ENCODE data around the gene PRR29. TPM values are rescaled to one million over a fixed set of nuclear protein-coding genes. Genes with fewer than 3 reads are reported as not detected.

Gene PRR29
- total RNA-seq, 3 donors from 2014 or later (not counting 1 experiment from before 2014, with no cell fraction given) = 0.92 to 1.6 (median 1.6) TPM

DNA sequence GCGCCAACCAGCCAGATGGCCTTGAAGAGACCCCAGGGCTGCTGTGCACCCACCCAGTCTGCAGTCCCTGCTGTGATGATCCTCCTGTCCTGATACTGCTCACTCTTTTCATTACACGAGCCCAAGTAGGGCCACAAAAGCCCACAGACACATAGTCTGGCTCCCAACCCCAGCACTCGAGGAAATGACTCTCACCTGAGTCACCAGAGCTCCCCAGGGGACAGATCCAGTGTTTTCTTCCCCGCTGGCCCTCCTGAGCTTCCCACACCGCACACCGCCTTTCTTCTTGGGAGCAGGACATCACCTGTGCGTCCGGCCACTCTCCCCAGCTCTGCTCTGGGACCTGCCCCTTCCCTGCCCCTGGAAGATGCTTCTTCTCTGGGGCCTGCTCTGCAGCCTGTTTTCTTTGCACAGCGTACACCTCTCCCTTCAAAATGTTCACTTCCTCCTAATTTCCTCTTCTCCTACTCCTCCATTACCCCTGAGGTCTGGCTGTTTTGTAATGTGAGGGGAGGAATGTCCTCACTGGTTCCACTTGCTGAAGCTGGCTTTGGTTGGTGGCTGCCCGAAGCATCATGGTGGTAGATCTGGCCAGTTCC lies 23.5 kb upstream of the PRR29 start:
- no peaks in the 10 kb centered on the region for H3K27me3 ChIP-seq (ENCODE audit: control insufficient read depth, insufficient read depth, low read length)
- H3K4me1 ChIP-seq (ENCODE audit: control insufficient read depth, insufficient read depth, low read length) = peaks cover 12% of the 10 kb centered on the region
- Mint-ChIP-seq H3K4me1 (peaks cover 7 to 25% of the 10 kb centered on the region in 2 donors), H3K27me3 (ENCODE audit: low read depth in 2 of 2) (peaks cover 0 to 3% of the 10 kb centered on the region in 2 donors), H3K9me3 (no peaks in the 10 kb centered on the region), H3K4me3 (no peak overlapping the region), H3K36me3 (no peaks in the 10 kb centered on the region), H3K27ac (no peak overlapping the region)
- no peak overlapping the region for H3K27ac ChIP-seq (ENCODE audit: low read length)
- DNase-seq = no peak
- ATAC-seq = no peak
- H3K36me3 ChIP-seq (ENCODE audit: control insufficient read depth, insufficient read depth, low read length) = no peaks in the 10 kb centered on the region
- no peaks in the 10 kb centered on the region for H3K9me3 ChIP-seq (ENCODE audit: control insufficient read depth, insufficient read depth, low read length)
- 84% methylated on average over 10 of the region's 10 CpGs for WGBS (ENCODE audit: insufficient coverage)
- no peak overlapping the region for H3K4me3 ChIP-seq (ENCODE audit: low read length)
- TF ChIP-seq, protein P1, sequence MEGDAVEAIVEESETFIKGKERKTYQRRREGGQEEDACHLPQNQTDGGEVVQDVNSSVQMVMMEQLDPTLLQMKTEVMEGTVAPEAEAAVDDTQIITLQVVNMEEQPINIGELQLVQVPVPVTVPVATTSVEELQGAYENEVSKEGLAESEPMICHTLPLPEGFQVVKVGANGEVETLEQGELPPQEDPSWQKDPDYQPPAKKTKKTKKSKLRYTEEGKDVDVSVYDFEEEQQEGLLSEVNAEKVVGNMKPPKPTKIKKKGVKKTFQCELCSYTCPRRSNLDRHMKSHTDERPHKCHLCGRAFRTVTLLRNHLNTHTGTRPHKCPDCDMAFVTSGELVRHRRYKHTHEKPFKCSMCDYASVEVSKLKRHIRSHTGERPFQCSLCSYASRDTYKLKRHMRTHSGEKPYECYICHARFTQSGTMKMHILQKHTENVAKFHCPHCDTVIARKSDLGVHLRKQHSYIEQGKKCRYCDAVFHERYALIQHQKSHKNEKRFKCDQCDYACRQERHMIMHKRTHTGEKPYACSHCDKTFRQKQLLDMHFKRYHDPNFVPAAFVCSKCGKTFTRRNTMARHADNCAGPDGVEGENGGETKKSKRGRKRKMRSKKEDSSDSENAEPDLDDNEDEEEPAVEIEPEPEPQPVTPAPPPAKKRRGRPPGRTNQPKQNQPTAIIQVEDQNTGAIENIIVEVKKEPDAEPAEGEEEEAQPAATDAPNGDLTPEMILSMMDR (IDR thresholded peaks at IDR 0.05) = no peak
- intact Hi-C loops (cut with micrococcal nuclease) = no loop called here

DNA sequence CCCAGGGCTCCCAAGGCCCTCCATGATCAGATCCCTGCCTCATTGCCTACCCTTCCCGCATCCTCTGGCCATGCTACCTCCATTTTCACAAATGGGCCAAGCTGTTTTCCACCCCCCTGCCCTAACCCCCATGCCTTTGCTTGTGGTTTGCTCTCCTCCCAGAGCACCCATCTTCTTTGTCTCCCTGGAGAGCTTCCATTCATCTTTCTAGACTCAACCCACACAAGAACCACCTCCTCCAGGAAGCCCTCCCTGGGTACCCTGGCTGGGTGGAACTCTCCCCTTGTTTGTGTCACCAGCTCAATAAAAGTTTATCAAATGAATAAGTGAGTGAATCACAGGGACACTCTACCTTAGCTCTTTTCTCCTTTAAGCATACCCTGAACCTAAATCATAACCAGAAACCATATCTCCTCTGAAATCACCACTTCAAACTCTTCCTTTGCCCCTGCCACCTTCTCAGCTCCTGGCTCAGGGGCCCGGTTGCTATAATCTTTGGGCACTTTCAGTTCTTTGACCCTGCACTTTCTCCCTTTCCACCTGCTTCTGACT lies 22.5 kb upstream of the PRR29 start:
- Histone ChIP-seq H3K4me1 (ENCODE audit: control insufficient read depth, insufficient read depth, low read length) (peaks cover 4% of the 10 kb centered on the region), H3K4me3 (ENCODE audit: low read length) (no peak overlapping the region), H3K27me3 (ENCODE audit: control insufficient read depth, insufficient read depth, low read length) (no peaks in the 10 kb centered on the region), H3K27ac (ENCODE audit: low read length) (no peak overlapping the region), H3K9me3 (ENCODE audit: control insufficient read depth, insufficient read depth, low read length) (no peaks in the 10 kb centered on the region), H3K36me3 (ENCODE audit: control insufficient read depth, insufficient read depth, low read length) (no peaks in the 10 kb centered on the region)
- WGBS (ENCODE audit: insufficient coverage) = 69% methylated on average over 2 of the region's 2 CpGs
- no peak overlapping the region for H3K27ac Mint-ChIP-seq
- intact Hi-C loops (cut with micrococcal nuclease) = no loop called here
- DNase-seq (no peak), ATAC-seq (no peak)
- no peak overlapping the region for H3K4me3 Mint-ChIP-seq
- H3K9me3 Mint-ChIP-seq = no peaks in the 10 kb centered on the region
- peaks cover 0 to 16% of the 10 kb centered on the region in 2 donors for H3K4me1 Mint-ChIP-seq
- TF ChIP-seq, protein P1 (IDR thresholded peaks at IDR 0.05) = no peak
- H3K36me3 Mint-ChIP-seq = no peaks in the 10 kb centered on the region
- peaks cover 0 to 3% of the 10 kb centered on the region in 2 donors for H3K27me3 Mint-ChIP-seq (ENCODE audit: low read depth in 2 of 2)

- ATAC-seq = no peak
- no peaks in the 10 kb centered on the region for H3K4me1 ChIP-seq (ENCODE audit: control insufficient read depth, insufficient read depth, low read length)
- DNase-seq = no peak
- no peaks in the 10 kb centered on the region for H3K27me3 ChIP-seq (ENCODE audit: control insufficient read depth, insufficient read depth, low read length)
- H3K4me3 ChIP-seq (ENCODE audit: low read length) = no peak overlapping the region
- no peaks in the 10 kb centered on the region for H3K9me3 ChIP-seq (ENCODE audit: control insufficient read depth, insufficient read depth, low read length)
- intact Hi-C loops (cut with micrococcal nuclease) = no loop called here
- WGBS (ENCODE audit: insufficient coverage) = 66% methylated on average over 3 of the region's 3 CpGs
- Mint-ChIP-seq H3K27me3 (ENCODE audit: low read depth in 2 of 2) (peaks cover 0 to 3% of the 10 kb centered on the region in 2 donors), H3K27ac (no peak overlapping the region), H3K4me1 (peaks cover 0 to 13% of the 10 kb centered on the region in 2 donors), H3K9me3 (no peaks in the 10 kb centered on the region), H3K4me3 (no peak overlapping the region), H3K36me3 (no peaks in the 10 kb centered on the region)
- TF ChIP-seq, protein P1 (IDR thresholded peaks at IDR 0.05) = no peak
- H3K36me3 ChIP-seq (ENCODE audit: control insufficient read depth, insufficient read depth, low read length) = no peaks in the 10 kb centered on the region
- H3K27ac ChIP-seq (ENCODE audit: low read length) = no peak overlapping the region
Measured at GRCh38 chr17:63976702-63977101, 21.4 kb upstream of the PRR29 start.
